AG20443 (cell line): Measurements from ENCODE around the gene LMAN2L.

ENCODE experiments used
- DNase-seq: peaks from one replicate; pipeline ENCODE4 v3.0.0; 2012; ENCODE audit warnings: low spot score, mixed read lengths

Gene LMAN2L

DNA sequence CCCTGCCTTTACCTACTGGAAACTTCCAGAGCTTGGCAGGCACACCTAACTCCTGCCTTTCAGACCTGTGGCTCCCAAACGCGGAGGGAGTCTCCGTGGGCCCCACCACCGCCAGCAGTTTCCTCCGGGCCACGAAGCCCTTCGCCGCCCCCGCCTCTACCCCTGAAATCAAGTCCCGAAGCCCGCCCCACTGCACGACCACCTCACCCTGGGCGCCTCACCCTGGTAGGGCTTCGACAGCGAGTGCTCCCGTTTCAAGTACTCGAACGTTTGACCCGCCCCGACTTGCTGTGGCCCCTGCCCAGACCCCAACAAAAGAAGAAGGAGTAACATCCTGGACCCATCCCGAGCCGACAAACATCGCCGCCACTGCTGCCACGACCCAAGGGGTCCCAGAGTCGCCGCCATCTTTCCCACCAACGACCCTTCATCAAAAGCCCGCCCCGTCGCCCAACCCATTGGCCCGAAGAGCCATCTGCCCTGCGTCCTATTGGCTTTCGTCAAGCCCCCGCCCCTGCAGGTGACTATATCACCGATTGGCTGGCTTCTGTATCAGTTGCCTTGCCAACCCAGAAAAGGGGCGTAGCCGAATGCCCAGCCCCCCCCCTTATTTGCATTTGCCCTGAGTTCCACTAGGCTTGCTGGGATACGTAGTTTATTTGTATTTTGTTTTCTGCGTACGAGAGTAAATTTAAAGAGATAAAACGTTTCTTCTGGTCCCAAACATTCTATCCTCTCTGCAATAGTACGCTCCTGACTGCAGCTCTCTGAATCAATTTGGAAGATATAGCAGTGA lies at the start of gene LMAN2L:
LMAN2L (minus strand) TSS at position 432 of the 796 bp plus-strand sequence; CDS start at position 408, 24 bp downstream.
- peak; percentile 97 for DNase-seq

DNA sequence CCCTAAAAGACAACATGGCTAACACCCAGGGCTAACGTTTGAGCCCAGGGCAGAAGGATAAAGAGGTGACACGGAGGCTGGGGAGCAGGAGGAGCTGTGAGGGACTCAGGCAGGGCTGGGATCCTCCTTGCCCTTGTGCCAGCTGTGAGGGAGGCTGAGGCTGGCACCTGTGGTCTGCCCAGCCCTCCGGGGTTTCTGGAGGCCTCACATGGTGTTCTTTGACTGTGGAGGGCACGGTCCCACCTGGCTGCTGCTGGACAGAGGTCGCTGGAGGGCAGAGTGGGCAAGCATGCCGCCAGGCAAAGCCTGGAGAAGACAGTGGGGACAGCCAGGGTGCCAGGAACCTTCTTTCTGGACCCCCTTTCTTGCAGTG lies 49.4 kb upstream of the LMAN2L start:
- DNase-seq, result no peak

DNA sequence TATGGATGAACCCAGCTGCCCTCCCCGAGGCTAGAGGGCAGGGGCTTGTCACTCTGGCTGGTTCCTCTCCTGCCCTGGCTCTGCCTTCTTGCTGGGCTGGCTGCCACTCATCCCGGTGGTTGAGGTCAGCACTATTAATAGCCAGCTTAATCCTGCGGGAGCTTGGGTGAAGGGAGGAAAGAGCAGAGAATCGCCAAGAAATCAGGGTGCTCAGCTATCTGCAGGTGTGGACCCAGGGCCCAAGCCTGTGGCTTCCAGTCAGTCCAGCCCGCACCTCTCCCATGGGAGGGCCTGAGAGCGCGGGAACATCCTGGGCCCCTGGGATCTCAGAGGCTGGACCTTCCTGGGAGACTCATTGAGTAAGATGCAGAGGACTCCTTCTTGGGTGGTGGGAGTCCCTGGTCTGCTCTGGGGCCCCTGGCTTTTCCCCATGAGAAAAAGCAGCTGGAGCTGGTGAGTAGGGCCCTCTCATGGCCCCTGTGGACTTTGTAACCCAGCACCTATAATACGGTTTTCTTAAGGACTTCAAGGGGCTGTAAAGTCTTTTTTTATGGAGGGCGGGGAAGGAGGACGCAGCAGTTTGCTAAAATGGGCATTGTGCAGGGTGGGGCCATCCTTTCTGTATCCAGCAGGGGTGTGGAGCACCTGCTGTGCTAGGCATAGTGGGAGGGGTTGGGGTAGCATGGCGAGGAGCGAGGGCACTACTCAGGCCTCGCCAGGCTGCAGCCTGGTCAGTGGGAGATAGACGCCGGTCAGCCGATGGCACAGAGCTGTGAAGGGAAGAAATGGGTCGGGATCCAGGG lies 48.8 kb upstream of the LMAN2L start:
- no peak for DNase-seq

GRCh38 chr2:96787411-96787810 lies 47.5 kb upstream of the LMAN2L start:
- no peak for DNase-seq

GRCh38 chr2:96783388-96783787 lies 43.5 kb upstream of the LMAN2L start:
- DNase-seq, result no peak

GRCh38 chr2:96775160-96775559 lies 35.3 kb upstream of the LMAN2L start:
- no peak for DNase-seq

DNA sequence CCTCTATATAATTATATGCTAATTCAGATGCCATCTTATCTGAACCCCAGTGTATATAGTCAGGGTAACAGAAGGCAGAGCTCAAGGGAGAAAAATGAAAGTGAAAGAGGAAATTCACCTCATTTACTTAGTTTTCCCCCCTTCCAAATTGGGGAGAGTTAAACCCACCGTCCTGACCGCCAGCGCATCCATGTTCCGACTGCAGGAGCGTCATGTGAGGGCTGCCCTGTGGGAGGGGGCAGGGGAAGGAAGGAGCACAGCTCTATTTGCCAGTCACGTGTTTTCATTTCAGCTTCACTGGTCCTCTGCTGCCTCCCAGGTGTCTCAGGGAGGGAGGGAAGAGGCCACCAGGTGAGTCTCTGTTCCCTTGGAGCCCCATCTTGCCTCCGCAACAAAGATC lies 34.1 kb upstream of the LMAN2L start:
- no peak for DNase-seq

GRCh38 chr2:96772903-96773671 lies 33.2 kb upstream of the LMAN2L start:
- no peak for DNase-seq

GRCh38 chr2:96771796-96772618 lies 32.1 kb upstream of the LMAN2L start:
- DNase-seq, result no peak

- DNase-seq, result no peak
These were observed 30.8 kb upstream of the LMAN2L start for GRCh38 chr2:96770442-96771202.

DNA sequence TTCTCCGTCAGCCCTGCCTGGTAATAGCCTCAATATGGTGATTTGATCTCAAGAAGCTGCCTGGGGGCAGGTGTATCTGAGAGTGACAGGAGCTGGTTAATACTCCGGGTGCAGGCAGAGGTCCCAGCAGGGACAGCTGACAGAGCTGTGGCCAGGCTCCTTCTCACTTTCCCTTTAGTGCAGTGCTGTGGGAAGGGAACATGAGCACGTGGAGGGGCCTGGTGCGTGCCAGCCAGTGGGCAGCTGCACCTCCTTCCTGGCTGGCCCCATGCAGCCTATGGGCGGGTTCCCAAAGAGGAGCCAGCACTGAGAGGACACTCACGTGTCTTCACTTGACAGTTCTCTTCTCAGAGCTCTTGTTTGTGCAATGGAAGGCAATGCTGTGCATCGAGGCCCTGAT lies 29.9 kb upstream of the LMAN2L start:
- peak; percentile 38 for DNase-seq

DNA sequence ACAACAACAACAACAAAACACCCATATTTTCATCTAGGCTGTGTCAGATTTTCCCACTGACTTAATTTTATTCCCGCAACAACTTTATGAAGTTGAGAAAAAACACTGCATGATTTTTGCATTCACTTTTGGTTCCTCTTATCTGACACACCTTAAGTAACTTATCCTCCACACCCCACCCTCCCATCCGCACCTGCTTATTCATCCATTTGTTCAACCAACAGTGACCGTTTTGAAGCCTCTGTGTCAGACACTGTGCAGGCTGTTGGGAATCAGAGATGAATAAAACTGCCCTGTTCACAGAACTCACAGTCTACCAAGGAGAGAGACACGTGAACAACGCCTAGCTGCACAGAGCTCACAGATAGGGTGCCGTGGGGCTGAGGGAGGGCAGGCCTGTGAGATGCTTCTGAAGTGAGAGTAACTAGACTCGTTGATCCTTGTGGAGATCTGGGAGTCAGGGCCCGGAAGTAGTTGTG lies 28.3 kb upstream of the LMAN2L start:
- DNase-seq, result no peak

GRCh38 chr2:96767135-96767871 lies 27.4 kb upstream of the LMAN2L start:
- no peak for DNase-seq

DNA sequence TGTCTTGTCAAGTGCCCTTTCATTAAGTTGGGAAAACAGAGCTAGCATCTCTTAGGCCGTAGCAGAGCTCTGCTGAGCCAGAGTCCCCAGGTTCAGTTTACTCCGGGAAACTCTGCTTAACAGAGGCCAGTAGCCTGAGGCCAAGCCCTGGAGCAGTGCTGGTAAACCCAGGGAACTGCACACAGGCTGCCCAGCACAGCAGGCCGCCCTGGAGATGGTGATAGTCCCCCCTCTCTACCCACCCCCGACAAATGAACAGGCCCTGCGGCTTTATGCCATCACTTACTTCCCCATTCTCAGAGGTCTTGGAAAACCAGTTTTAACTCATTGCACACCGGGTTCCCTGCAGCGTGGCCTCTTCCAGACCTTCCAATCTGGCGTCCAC lies 24.4 kb upstream of the LMAN2L start:
- DNase-seq, result peak; percentile 40

DNA sequence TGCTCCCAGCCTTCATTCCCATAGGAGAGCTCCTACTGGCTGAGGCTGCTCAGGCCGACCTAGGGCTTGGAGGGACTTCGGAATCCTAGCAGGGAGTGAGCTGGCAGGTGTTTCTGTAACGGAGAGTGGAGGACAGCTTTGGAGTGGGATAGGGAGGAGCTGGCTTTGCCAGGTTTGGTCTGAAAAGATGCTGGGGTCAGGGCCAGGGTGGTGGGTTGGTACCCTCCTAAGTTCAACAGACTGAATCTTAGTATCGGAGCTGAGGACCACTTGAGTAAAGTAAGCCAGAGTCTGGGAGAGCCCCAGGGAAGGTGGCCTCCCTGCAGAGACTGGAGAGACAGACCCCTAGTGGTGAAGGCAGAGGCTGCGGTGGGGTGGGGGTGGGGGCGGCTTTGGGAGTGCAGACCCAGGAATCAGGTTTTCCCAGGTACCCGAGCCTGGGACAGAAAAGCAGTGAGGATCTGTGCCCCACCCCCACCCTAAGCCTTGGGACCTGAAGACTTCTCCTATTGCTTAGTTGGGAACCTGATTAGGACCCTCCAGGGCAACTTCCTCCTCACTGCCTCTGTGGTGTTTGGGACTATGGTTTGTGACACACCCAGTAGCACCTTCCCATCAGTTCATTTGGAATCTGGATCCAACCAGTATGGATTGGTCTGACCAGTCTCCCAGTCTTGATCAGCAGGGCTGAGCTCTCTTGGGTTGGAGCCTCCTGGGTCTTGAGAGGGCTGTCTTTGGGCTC lies 23.8 kb upstream of the LMAN2L start:
- DNase-seq, result peak; percentile 39

GRCh38 chr2:96762529-96763311 lies 22.9 kb upstream of the LMAN2L start:
- DNase-seq, result no peak

- peak; percentile 36 for DNase-seq
These were observed 21.3 kb upstream of the LMAN2L start for GRCh38 chr2:96760986-96761832.
